GM19193 (cell line): ENCODE results near the gene LGR4.

ENCODE experiments used
- POLR2A ChIP-seq: IDR thresholded peaks from 4 replicates; pipeline ENCODE4 v1.6.1; 2011; ENCODE audit not compliant: insufficient read depth, insufficient read length; ENCODE audit errors: extremely low read depth

LGR4 gene, protein sequence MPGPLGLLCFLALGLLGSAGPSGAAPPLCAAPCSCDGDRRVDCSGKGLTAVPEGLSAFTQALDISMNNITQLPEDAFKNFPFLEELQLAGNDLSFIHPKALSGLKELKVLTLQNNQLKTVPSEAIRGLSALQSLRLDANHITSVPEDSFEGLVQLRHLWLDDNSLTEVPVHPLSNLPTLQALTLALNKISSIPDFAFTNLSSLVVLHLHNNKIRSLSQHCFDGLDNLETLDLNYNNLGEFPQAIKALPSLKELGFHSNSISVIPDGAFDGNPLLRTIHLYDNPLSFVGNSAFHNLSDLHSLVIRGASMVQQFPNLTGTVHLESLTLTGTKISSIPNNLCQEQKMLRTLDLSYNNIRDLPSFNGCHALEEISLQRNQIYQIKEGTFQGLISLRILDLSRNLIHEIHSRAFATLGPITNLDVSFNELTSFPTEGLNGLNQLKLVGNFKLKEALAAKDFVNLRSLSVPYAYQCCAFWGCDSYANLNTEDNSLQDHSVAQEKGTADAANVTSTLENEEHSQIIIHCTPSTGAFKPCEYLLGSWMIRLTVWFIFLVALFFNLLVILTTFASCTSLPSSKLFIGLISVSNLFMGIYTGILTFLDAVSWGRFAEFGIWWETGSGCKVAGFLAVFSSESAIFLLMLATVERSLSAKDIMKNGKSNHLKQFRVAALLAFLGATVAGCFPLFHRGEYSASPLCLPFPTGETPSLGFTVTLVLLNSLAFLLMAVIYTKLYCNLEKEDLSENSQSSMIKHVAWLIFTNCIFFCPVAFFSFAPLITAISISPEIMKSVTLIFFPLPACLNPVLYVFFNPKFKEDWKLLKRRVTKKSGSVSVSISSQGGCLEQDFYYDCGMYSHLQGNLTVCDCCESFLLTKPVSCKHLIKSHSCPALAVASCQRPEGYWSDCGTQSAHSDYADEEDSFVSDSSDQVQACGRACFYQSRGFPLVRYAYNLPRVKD

DNA sequence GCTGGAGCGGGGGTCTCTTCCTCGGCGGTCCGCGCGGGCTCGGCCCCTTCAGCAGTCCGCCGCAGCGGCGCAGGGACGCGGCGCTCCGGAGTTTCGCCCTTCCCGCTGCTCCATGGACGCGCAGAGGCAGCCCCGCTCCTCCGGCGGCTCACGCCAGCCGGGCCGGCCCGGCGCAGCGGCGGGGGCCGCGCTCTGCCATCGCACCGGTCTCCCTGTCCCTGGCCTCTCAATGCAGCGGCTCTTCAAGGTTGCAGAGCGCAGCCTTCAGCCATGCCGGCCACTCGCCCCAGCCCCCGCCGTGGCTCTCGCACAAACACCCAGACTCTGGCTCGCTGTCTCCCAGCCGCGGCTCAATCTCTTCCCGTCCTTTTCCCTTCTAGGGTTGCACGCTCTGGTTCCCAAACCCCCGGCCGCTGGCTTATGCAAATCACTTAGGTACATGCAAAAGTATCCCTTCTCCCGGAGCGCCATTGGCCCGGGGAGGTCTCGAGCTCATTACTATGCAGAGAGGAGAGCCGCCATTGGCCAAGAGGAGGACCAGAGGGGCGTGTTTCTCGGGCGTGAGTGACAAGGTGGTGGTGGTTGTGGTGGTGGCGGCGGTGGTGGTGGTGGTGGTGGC lies at the start of gene LGR4:
TSS of gene LGR4 (minus strand) at position 393 of the 619 bp plus-strand sequence. CDS start 488 bp downstream, outside the sequence.
- no peak for TF ChIP-seq POLR2A

DNA sequence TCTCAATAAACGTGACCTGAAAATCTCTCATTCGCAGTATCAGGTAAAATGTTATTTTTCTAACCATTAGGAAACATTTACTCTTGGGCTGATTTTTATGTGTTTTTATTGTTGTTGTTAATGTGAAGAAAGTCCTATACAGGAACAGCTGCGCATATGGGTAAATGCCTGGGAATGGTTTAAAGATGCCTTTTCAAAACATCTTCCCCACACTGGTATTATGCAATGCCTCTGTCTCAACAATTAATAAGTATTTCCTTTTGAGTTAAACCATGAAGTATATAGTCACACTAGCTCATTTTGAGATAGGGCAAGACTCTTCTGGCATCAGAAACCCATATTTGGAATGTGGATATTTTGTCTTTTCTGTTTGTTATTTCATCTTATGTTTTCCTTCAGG lies 47.6 kb upstream of the LGR4 start:
- TF ChIP-seq POLR2A: no peak

DNA sequence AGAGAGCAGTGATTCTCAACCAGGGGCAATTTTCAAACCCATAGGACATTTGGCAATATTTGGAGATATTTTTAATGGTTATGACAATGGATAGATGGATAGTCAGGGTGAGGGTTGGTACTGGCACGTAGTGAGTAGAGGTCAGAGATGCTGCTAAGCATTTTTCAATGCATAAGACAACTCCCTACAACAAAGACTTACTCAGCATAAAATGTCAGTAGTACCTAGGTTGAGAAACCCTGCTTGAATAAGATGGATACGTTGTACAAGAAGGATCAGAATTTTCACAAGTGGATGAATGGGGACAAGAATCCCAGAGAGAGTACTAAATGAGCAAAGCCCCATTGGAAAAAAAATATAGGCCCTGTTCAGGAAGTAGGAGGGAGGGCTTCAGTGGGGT lies 45.9 kb upstream of the LGR4 start:
- no peak for TF ChIP-seq POLR2A

DNA sequence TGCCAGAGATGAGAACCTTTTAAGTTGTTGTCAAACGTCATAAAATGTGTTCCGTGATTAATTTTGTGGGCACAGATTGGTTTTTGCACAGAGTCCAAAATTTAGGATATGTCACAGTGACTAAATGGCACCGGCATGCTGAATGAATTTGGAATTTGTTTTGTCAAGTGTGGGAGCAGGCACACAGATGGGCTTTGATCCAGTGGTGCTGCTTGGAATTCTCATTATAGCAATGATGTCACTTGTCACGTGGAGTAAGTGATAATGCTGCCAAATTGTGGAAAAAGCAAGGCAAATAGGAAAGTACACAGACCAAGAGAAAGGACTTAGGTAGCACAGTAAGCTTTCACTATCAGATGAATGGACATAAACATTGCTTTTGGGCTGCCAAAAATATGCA lies 42.0 kb upstream of the LGR4 start:
- TF ChIP-seq POLR2A: no peak

DNA sequence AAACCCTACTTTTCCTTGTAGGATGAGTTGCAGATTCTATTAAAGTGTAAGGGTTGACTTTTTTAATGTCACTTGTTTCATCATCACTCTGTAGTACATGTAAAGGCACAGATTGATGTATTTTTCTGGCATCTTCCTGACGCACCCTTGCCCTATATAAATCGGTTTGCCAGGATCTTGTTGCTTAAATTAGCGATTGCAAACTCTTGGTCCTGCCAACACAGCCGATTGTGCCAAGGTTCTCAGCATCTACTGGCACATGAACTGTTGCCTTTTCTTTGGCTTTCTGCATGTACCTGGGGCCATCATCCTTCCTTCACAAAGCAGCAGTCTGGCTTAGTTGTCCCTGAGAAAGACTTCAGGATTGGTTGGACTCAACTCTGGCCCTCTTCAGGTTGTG lies 41.5 kb upstream of the LGR4 start:
- no peak for TF ChIP-seq POLR2A

DNA sequence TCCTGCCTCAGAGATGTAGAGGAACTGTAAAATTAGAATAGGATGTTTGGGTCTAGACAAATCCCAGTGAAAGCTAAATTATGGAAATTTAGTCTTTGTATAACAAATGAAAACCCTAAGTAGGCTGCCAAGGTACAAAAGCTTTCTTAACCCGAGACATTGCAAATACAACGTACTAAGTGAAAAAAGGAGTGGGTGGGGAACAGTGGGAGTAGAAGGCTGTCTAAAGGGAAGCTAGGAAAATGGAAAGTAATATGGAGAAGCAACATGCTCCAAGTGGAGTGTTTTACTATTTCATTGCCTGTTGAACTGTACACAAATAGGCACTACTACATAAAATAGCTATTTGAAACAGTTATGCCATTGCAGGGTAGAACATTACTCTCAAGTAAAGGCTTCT lies 40.8 kb upstream of the LGR4 start:
- TF ChIP-seq POLR2A: no peak

DNA sequence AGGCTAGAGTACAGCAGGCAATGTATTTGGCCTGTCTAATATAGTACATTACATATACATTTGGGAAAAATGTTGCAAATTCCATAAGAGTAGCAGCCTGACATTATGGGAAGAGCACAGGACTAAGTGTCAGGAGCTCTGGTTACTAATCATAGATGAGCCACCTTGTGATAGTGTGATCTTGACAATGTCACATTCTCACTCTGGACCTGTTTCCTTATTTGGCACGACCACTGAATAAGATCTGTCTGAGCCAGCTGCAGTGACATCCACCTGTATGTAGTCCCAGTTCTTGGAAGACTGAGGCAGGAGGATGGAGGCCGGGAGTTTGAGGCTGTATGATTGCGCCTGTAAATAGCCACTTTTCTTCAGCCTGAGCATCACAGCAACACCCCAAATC lies 39.6 kb upstream of the LGR4 start:
- no peak for TF ChIP-seq POLR2A

DNA sequence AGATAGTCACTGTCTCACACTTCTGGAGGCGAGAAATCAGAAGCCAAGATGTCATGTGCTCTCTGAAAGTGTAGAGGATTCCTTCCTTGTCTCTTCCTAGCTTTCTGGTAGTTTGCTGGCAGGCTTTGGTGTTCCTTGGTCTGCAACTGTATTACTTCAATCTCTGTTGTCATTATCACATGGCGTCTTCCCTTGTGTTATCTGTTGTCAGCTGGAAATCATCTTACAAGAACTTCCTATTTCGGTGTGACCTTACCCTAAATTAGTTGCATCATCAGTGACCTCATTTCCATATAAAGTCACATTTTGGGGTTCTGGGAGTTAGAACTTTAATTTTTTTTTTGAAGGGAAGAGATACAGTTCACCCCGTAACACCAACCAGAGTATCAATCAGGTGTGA lies 37.3 kb upstream of the LGR4 start:
- TF ChIP-seq POLR2A: no peak

DNA sequence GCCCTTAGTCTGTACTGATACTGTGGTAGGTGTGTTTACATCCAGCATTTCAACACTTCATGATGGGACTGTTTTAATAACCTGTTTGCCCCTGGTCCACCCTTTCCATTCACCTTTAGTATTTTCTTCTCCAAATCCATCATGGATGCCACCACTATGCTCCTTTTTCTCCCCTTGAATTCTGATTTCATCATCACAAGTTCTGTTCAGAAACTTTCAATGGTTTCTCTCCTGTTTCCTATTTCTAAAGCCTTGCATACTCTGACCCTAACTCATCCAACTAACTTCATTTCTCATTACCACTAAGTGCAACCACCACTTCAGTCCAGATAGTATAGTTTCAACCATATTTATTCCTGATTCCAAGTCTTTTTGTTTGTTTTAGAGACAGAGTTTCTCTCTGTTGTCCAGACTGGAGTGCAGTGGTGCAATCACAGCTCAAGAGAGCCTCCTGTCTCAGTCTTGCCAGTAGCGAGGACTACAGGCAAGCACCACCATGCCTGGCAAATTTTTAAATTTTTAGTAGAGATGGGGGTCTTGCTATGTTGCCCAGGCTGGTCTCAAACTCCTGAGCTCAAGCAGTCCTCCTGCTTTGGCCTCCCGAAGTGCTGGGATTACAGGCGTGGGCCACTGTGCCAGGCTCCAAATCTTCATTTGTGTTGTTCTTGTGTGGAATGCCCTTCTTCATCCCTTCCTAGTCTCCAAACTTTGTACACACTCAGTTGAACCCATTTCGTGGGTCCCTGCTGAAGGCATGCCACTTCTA lies 35.1 kb upstream of the LGR4 start:
- no peak for TF ChIP-seq POLR2A

DNA sequence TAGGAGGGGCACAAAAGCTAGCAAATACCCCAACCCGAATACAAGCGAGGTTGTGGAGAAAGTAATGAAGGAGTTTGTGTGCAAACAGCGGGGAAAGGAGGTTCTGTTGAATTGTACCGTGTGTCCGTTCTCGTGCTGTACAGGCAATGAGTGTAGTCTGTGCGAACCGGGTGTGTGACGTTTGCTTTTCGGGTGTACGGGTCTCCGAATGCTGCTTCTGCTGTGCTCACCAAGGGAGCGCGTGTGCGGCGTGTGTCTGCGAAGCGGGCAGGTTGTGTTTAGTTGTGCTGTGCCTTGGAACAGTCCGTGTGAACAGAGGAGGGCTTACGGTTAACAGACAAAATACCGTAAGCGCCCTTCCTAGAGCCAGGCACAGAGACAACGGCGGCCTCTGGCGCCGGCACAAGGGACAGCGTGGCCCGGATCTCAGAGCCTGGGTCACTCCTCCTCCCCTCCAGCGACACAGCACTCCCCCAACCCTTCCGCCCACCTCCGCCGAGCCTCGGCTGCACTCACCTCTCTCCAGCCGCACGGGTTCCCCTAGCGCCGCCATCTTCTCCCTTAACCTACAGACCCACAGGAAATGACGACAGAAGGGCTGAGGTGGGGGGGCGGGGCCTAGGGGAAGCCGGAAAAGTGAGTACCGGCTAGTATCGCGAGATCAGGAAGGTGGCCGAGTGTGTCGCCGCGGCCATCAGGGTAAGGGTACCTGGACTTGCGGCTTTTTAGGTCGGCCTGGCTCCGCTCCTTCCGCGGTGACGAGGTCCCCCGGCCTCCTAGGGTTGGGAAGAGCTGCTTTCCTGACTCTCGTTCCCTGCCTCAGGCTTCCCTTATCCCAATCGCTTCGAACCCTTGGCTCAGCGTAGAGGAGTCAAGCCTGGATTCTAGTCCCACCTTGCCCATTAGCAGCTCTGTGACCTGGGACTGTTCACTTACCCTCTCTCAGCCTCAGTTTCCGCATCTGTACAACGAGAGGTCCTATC lies 33.9 kb upstream of the LGR4 start, which contains the start of gene LIN7C:
TSS of gene LIN7C (minus strand) at position 570 of the 983 bp plus-strand sequence. CDS start at position 553, 17 bp downstream.
- TF ChIP-seq POLR2A: peak; percentile 96

DNA sequence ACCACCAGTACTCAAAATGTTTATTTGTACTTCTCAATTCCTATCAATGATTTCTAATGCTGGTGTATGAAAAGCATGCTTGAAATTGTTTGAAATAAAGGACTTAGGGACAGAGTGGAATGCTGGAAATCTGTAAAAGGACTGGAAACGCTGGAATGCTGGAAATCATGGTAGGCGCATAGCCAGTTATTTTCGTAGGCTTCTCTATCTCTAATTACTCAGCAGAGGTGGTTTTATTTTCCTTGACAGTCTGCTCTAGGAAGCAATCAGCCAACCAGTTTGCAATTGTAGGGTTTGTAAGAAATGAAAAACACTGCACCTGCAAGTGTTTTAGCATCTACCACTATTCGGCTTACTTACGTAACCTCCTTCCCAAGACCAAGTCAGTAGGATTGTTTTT lies 33.2 kb upstream of the LGR4 start:
- no peak for TF ChIP-seq POLR2A

DNA sequence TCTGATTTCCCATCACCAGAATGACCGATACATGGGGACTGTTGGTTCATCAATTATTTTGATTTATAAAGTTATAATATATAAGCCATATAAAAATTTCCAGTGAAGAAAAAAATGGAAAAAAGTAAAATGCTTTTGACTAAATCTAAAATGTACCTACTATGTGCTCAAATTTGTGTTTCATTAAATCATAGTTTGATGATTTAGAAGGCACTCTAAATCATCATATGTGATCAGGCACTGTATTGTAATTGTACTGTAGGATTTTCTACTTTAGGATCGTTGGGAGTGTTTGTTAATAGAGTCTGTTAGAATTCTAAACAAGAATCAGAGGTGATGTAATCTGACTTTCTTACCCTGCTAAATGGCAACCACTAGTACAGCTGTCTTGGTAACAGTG lies 31.6 kb upstream of the LGR4 start:
- no peak for TF ChIP-seq POLR2A

DNA sequence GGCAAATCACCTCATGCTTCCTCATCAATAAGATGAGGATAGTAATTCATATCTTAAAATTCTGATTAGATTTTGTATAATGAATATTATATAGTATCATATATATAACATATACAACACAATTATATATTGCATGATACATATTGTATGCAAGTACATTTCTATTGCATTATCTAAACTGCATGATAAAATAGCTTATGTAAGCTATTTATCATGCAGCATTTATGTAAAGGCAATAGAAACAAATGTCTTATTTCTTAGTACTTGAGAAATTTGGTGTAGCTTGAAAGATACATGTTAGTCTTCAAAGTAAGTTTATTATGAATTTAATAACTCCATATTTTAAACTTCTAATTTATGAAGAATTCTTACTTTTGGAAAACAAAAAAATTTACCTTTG lies 28.5 kb upstream of the LGR4 start:
- TF ChIP-seq POLR2A: no peak
